Epidermal melanocyte (primary cell): ENCODE measurements around the gene CD58.
"Not testable (repeated sequence)": the region's sequence is repeated elsewhere in the genome, so short reads cannot be mapped to it uniquely, and the experiment has no call there.

Experiments
- DNase-seq: peaks from one replicate; pipeline ENCODE4 v3.0.0; 2011; ENCODE audit warnings: low spot score; ENCODE audit not compliant: insufficient read length

The CD58 gene

DNA sequence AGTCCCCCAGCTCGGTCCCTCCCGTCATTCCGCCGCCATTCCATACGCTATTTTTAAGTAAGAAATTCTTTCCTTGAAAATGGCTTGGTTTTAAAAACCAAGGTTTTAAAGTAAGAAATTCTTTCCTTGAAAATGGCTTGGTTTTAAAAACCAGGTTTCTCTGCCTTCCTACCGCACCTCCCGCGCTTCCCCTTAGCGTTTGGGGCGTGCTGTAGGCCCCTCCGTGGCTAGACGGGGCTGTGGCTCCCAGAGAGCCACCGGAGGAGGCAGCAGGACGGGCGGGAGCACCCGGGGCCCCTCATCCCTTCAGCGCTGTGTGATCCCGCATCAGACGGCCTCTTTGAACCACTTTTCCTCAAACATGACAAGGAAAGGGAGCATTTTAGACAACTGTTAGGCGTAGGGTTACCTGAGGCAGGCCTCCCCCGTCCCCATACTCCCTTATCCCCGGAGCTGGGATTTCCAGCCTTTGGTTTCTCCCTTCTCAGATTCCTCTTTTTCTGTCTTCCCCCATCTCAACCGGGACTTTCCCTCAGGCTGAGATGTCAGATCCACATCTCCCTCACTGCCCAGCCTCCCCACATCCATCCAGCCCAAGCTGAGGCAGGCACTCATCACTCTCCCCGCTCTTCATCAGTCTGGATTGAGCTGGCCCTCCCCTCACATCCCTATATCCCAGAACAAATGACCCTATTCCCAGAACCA is 541 bp upstream of the CD58 start:
- no peak for DNase-seq

DNA sequence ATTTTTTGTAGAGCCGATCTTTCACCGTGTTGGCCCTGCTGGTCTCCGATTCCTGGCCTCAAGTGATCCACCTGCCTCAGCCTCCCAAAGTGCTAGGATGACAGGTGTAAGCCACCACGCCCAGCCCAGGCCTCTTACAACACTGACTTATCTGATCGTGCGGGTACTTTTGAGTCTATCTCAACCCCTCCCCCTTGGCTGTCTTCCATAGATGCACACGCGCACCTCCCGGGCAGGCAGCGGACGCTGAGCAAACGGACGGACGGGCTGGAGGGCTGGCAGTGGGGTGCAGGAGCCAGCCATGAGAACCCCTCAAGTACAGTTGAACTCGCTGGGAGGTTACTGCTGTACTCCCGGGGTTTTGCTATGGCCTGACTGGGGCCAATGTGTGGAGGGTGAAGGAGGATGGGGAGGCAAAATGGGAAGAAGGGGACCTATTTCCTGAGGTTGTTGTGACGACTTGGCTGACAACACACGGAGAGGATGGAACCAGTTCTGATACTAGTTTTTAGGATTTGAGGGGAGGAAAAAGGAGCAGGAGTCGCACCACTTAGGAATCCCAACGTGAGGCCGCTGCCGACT is 959 bp downstream of the CD58 start:
- DNase-seq: no peak

DNA sequence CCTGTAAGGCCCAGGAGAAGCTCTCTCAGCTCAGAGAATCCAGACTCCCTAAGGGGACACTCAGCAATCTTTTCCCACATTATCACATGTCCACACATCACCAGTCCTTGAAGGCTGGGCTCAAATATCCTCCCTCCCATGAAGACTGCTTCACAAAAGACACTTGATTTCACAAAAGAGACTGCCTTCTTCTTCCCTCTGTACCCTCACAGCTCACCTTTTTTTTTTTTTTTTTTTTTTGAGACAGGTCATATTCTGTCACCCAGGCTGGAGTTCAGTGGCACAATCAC is 1.5 kb downstream of the CD58 start:
- DNase-seq: no peak

DNA sequence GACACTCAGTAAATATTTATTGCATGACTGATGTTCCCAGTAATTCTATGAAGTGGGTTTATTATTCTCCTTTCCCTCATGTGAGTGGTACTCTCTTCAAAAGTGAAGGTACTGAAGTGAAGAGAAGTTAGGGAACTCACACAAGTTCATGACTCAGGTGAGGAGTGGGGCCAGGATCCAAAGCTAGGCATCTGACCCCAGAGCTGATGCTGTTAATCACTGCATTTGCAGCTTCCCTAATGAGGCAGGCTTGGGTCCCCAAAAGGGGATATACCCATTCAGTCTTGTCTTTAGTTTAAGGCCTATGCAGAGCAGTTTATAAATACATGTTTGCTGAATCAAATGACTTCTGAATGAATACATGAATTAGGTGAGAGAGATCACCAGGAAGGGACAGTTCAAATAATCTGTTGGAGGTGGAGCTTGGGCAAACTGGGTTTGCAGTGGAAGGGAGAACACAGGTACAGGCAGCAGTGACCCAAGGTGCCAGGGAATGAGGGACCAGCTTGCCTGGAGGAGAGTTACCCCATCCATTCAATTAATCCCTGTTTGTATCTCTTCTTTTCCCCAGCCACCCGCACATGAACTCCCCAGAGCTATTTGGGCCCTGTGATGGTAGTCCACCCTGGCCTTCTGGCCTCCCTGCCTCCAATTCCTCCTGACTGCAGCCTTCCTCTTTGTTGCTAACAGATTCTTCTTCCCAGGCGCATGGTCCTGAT is 2.0 kb downstream of the CD58 start:
- no peak for DNase-seq

DNA sequence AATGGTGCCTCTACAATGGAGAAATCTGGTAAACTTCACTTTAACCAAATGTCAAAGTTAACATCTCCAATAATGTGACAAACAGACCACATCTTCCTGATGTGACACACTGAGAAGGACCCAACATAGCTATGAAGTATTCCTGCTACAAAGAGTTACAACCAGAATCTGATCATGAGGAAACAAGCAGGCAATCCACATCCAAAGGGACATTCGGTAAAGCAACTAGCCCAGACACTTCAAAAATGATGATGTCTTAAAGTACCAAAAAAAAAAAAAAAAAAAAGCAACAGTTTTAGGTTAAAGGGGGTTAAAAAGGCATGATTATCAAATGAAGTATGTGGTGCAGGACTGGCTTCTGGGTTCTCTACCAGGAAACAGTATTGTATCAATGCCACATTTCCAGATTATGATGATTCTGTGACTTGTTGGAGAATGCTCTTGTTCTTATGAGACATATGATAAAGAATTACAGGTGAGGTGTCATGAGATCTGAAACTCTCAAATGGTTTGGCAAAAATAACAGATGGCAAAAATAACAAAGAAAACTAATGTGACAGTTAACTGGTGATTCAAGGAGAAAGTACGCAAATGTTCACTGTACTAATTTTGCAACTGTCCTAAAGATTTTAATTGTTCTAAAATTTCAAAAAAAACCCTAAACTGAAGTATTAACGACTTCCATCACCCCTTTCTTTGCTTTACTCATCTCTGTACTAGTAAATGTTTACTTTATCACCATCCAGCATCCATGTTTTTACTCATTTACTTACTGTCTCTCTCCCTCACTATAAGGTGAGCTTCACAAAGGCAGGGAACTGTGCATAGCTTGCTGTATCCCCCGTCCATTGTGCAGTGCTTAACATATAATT is 2.8 kb downstream of the CD58 start:
- DNase-seq: no peak

DNA sequence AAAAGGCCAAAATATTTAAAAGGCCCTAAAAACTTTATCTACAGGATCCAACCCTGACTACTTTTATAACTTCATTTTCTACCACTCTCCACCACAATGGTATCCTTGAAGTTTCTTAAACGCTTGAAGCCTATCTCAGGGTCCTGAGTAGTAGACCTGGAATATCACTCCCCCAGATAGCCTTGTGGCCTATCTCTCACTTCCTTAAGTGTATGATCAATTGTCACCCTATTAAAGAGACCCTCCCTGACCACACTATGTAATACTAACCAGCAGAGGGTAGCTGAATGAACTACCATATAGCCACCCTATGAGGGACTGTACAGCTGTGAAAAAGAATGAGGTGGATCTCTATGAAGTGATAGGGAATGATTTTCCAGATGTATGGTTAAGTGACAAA is 5.6 kb downstream of the CD58 start:
- DNase-seq: no peak

DNA sequence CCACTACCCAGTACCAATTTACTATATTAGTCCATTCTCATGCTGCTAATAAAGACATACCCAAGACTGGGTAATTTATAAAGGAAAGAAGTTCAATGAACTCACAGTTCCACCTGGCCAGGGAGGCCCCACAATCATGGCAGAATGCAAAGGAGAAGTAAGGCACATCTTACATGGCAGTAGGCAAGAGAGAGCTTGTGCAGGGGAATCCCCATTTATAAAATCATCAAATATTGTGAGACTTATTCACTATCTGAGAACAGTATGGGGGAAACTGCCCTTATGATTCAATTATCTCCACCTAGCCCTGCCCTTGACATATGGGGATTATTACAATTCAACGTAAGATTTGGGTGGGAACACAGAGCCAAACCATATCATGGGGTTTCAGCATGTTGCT is 6.4 kb downstream of the CD58 start:
- no peak for DNase-seq

DNA sequence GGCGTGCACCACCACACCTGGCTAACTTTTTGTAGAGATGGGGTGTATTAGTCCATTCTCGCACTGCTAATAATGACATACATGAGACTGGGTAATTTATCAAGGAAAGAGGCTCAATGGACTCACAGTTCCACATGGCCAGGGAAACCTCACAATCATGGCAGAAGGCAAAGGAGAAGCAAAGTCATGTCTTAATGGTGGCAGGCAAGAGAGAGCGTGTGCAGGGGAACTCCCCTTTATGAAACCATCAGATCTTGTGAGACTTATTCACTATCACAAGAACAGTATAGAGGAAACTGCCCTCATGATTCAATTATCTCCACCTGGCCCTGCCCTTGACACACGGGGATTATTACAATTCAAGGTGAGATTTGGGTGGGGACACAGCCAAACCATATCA is 8.4 kb downstream of the CD58 start:
- DNase-seq: not testable (repeated sequence)

DNA sequence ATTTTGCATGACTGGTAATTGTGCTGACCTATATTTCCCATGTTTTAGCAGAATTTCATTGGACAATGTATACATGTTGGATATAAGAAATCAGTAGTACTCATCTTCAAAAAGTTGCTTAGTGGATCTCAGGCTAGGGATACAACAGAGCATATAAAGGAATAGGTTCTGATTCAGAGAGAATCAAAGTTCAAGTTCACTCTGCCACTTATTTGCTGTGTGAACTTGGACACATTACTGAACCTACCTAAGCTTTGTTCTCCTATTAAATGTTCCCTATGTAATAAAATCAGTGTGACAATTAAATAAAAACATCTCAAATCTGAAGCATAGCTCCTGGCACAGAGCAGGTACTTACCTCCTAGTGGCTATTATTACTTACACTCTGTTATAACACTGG is 9.3 kb downstream of the CD58 start:
- no peak for DNase-seq

DNA sequence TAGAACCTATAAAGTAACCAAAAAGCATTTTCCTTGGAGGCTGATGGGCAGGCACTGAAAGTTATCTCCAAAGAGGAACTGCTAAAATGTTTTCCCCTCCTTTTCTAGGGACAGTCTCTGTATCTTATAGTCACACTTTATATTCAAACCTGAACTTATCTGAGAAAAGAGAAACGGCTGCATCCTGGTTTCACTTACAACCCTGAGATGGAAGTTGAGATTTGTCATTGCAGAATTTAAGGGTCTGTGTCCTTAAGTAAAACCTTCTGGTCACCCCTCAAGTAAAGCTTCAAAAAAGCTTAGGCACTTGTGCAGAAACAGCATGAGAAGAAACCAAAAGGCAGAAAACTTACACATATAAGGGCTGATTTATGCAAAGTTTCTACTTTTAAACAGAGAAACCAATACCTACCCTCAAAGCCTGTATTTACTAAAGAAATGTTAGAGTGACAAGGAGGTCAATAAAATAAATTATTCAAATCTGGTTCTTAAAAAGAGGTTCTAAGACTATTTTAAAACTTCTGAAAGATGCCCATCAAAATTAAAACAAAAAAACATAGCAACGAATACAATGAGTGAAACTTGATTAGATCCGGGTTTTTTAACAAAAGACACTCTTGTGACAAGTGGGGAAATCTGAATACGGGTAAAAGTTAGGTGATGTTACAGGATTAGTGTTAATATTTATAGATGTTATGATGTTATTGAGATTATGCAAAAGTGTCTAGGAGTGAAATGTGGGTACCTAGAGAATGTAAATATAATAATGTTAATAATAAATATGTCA is 9.9 kb downstream of the CD58 start:
- no peak for DNase-seq

DNA sequence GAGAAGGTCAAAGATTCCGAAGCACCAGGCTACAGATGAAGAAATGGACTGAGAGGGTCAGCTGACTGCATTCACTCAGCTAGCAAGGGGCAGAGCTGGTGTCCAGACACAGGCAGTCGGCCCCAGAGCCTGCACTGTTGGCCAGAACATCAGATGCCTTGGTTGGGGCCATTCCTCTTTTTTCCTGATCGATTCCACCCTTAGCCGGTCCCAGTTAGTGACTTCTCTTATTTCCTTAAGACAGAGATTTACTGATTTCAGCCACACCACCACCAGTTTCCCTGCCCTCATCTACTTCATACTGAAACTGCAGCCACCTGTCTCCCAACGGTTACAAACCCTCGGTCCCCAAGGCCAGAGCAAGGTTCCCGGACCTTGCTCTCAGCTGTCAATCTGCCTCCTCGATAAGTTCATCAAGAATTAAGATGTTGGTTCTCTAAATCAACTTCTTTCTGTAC is 11.5 kb downstream of the CD58 start:
- no peak for DNase-seq

DNA sequence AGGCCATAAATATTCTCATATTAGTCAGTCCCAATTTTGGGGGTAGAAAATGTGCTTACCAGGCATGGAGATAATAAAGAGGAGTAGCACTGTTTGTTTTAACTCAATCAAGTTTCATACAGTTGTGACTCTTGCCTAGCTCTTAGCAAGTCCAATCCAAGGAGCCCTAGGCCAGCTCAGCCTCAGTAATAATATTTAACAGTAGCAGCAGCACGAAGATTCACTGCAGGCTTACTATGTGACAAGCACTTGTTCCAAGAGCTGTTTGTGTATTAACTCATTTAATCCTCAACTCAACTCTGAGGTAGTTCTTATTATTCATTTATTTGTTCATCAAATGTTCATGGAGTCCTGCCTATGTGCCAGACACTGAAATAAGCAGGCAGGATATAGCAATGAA is 12.3 kb downstream of the CD58 start:
- DNase-seq: no peak

DNA sequence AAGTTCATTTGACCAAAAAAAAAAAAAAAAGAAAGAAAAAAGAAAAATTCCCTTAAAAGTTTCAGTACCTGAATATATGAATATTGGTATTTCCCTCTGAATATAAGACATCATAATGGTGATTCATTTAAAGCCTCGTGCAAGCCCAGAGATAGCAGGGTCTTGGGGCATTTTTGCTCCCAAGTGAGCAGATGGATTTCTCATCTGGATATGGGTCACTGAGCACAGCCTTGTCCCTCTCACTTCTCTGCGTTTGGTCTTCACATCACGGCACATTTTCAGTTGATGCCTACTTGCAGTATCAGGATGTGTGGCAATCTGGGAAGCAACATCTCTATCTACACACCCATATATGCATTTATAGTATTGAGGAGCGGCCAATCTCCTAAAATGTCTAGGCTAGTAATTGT is 12.7 kb downstream of the CD58 start:
- DNase-seq: no peak

DNA sequence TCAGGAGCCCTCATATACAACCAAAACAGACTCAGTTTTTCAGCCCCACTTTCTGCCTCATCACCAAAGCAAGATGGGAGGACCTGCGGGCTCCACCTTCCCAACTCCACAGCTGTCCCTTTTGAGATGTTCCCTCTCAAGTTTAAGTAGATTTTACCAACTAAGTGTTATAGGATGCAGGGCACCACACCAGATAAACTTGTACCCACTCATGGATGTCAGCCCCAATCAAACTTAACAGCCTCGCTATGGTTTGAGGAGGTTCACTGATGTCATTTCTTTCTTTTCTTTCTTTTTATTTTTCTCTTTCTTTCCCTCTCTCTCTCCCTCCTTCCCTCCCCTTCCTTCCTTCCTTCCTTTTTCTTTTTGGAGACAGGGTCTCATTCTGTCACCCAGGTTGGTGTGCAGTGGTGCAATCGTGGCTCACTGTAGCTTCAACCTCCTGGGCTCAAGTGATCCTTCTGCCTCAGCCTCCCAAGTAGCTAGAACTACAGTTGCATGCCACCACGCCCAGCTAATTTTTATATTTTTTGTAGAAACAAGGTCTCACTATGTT is 13.4 kb downstream of the CD58 start:
- no peak for DNase-seq

DNA sequence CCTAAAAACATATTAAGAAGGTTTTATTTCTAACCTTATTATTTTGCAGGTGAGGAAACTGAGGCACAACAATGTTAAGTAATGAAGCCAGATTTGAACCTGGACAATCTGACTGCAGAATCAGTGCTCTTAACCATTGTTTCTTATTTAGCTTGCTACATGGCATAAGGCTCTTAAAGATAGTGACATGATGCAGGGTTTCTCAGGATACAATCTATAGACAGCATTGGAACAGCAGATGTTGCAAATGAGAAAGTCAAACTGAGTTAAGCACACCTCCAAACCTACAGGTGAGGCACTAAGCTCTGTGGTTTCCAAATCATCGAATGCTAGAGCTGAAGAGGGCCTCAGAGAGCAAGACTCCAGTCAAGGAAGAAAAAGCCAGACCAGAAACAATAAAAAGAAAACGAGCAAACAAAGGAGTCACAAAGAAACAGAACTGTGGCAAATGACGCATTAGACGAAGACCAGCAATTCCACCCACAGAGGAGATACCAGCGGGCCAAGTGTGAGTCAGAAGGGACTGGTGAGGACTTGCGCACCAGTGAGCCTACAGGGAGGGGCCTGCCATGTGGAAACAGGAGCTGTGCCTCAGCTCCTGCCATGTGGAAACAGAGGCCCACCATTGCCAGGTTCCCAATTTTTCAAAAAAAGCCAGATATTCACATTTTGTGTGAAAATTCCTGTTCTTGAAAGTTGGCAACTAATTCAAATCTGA is 14.4 kb downstream of the CD58 start:
- DNase-seq: no peak

DNA sequence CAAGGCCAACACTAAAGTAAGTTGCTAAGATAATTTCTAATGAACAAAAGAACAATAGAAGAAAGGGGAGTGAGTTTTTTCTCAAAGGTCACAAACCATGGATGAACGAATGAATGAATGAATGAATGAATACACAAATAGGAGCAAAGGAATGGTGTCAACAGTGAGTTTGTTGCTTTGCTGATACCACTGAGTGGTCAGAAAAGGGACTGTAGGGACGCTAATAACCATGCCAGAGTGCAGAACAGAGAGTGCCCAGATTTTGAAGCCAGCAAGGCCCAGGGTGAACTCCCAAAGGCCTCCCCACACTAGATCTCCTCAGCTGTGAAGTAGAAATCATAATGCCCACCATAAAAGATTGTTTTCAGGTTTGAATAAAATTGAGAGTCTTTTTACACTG is 15.9 kb downstream of the CD58 start:
- DNase-seq: no peak

DNA sequence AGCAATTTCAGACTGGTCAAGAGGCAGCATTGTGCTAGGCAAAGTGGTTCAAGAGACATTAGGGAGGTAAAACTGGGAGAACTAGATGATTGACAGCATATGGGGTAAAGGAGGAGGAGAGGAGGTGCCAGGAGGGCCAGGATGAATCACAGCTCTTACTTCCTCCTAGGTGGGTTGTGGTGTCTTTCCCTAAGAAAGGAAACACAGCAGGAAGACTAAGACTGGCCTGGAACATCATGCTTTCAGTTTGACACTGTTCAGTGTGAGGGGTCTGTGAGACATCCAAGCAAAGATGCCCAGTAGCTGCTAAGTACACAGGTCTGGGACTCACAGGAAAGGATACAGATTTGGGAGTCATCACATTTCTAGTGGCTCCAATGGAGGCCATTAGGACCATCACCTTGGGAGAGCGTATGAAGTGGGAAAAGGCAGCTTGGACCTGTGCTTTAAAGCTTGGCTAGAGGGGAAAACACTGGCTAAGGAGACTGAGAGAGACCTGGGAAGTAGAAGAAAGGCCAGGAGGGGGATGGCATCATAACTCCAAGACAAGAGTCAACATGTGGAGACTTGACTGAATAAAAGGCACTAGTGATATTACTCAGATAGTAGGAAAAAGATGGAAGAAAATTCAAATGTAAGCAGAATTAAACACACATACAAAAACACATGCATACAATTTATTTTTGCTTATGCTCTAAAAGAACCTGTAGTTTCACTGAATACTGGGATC is 17.3 kb downstream of the CD58 start:
- no peak for DNase-seq

DNA sequence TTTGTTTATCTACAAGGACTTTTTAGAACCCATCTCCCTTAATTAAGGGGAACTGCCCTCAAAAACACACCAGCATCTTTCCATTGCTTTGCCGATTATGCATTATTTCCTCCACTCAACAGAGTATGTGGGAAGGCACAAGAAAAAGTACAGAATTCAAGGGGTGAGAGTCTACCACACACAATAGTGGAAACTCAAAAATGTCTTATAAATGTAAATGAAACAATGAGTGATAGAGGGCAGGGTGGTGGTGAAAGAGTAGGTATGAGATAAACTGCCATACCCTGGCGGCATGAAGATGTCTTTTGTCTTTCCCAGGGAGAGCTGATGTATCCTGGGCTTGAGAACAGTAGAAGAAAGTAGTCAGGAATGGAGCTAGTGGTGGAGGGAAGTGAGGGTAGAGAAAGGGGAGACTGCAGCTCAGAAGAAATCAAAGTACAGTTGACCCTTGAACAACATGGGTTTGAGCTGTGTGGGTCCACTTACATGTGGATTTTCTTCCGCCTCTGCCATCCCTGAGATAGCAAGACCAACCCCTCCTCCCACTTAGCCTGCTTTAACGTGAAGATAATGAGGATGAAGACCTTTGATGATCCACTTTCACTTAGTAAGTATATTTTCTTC is 24.4 kb downstream of the CD58 start:
- DNase-seq: no peak

DNA sequence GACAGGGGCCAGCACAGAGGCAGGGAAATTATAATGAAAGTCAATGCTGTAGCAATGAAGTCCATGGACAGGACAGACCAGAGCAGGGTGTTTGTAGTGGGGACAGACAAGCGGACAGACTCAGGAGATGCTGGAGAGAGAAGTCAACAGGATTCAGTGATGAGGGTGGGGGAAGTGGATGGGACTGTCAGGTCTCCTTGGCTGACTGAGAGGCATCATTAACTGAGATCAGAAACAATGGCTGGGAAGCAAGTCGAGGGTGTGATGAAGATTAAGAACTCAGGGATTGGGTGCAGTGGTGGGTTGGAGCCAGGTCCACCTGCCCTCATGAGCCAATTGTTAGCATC is 25.5 kb downstream of the CD58 start:
- DNase-seq: no peak
